ENCODE results near the gene WSB1. TPM values are rescaled to one million over a fixed set of nuclear protein-coding genes. Genes with fewer than 3 reads are reported as not detected.

Gene WSB1
- total RNA-seq, 1 donor from 2014 or later: 256 TPM

DNA sequence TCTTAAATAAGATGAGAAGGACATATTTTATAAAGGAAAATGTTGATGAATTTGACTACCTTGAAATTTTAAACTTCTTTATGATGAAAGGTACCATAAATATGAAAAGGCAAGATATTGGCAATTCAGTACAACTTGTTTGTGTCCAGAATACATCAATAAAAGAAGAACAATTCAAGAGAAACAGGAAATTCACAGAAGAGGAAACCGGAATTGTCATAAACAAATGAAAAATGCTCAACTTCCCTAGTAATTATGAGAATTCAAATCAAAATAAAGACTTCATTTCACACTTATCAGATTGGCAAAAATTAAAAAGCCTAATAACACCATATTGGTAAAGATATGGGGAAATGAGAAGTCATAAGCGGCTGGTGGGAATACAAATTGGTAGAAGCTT lies 54.3 kb downstream of the WSB1 start:
- DNase-seq (ENCODE audit: low read depth): no peak
- TF ChIP-seq, protein P1, sequence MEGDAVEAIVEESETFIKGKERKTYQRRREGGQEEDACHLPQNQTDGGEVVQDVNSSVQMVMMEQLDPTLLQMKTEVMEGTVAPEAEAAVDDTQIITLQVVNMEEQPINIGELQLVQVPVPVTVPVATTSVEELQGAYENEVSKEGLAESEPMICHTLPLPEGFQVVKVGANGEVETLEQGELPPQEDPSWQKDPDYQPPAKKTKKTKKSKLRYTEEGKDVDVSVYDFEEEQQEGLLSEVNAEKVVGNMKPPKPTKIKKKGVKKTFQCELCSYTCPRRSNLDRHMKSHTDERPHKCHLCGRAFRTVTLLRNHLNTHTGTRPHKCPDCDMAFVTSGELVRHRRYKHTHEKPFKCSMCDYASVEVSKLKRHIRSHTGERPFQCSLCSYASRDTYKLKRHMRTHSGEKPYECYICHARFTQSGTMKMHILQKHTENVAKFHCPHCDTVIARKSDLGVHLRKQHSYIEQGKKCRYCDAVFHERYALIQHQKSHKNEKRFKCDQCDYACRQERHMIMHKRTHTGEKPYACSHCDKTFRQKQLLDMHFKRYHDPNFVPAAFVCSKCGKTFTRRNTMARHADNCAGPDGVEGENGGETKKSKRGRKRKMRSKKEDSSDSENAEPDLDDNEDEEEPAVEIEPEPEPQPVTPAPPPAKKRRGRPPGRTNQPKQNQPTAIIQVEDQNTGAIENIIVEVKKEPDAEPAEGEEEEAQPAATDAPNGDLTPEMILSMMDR (IDR thresholded peaks at IDR 0.05; ENCODE audit: insufficient read depth, low read length, severe bottlenecking): no peak
- FAIRE-seq: no peak
- Histone ChIP-seq H3K27me3 (ENCODE audit: control insufficient read depth, insufficient read depth, low read length) (no peaks in the 10 kb centered on the region), H3K36me3 (ENCODE audit: control insufficient read depth, insufficient read depth, low read length) (no peaks in the 10 kb centered on the region), H3K4me3 (ENCODE audit: low read depth, low read length) (no peak overlapping the region)

- FAIRE-seq (no peak), DNase-seq (ENCODE audit: low read depth) (no peak)
- H3K4me3 ChIP-seq (ENCODE audit: low read depth, low read length): peak overlapping the region; percentile 27
- TF ChIP-seq, protein P1 (IDR thresholded peaks at IDR 0.05; ENCODE audit: insufficient read depth, low read length, severe bottlenecking): no peak
- H3K27me3 ChIP-seq (ENCODE audit: control insufficient read depth, insufficient read depth, low read length): no peaks in the 10 kb centered on the region
- no peaks in the 10 kb centered on the region for H3K36me3 ChIP-seq (ENCODE audit: control insufficient read depth, insufficient read depth, low read length)
Measured at GRCh38 chr17:27349540-27350021, 55.7 kb downstream of the WSB1 start.

- H3K36me3 ChIP-seq (ENCODE audit: control insufficient read depth, insufficient read depth, low read length): no peaks in the 10 kb centered on the region
- DNase-seq (ENCODE audit: low read depth): no peak
- no peaks in the 10 kb centered on the region for H3K27me3 ChIP-seq (ENCODE audit: control insufficient read depth, insufficient read depth, low read length)
- no peak overlapping the region for H3K4me3 ChIP-seq (ENCODE audit: low read depth, low read length)
- TF ChIP-seq, protein P1 (IDR thresholded peaks at IDR 0.05; ENCODE audit: insufficient read depth, low read length, severe bottlenecking): no peak
- FAIRE-seq: no peak
Measured at GRCh38 chr17:27351759-27352158, 57.8 kb downstream of the WSB1 start.

DNA sequence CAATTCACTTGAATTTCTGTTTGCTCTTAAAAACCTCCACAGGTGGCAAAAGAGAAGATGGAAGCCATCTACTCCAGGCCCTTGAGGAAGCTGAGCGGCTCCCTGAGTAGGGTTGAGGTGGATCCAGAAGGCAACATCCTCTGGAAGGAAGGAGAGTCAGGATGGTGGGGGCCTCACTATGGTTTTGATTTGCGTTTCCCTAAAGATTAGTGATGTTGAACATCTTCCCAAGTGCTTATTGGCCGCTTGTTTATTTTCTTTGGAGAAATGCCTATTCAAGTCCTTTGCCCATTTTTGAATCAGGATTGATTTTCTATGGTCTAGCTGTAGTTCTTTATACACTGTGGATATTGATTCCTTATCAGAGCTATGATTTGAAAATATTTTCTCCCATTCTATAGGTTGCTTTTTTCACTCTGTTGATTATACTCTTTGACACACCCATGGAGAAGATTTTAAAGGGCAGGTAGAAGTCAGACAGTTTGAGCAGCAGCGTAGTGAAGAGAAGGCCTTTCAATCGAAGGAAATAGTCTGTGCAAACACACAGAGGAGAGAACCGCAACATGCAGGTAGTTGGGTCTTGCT lies 58.6 kb downstream of the WSB1 start:
- TF ChIP-seq, protein P1 (IDR thresholded peaks at IDR 0.05; ENCODE audit: insufficient read depth, low read length, severe bottlenecking): no peak
- Histone ChIP-seq H3K4me3 (ENCODE audit: low read depth, low read length) (no peak overlapping the region), H3K27me3 (ENCODE audit: control insufficient read depth, insufficient read depth, low read length) (no peaks in the 10 kb centered on the region), H3K36me3 (ENCODE audit: control insufficient read depth, insufficient read depth, low read length) (no peaks in the 10 kb centered on the region)
- DNase-seq (ENCODE audit: low read depth) (no peak), FAIRE-seq (no peak)

DNA sequence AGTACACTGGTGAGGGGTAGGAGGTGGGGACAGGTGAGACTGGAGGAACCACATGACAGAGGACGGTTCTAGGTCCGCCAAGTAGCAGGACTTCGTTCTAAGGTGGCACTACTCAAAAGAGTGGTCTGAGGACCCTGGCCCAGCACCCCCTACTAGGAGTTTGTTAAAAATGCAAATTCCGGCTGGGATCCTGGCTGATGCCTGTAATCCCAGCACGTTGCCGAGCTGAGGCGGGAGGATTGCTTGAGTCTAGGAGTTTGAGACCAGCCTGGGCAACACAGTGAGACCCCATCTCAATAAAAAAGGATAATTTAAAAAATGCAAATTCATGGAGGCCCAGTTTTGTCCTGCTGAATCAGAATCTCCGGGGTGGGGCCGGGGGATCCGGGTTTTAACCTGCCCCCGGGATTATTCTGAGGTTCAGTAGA lies 59.1 kb downstream of the WSB1 start:
- Histone ChIP-seq H3K4me3 (ENCODE audit: low read depth, low read length) (peak overlapping the region; percentile 55), H3K36me3 (ENCODE audit: control insufficient read depth, insufficient read depth, low read length) (no peaks in the 10 kb centered on the region), H3K27me3 (ENCODE audit: control insufficient read depth, insufficient read depth, low read length) (no peaks in the 10 kb centered on the region)
- TF ChIP-seq, protein P1 (IDR thresholded peaks at IDR 0.05; ENCODE audit: insufficient read depth, low read length, severe bottlenecking): no peak
- DNase-seq (ENCODE audit: low read depth) (no peak), FAIRE-seq (no peak)

Data from bronchial epithelial cell (primary cell).